PC-3 (cell line): Measurements from ENCODE around the gene ABCC5. TPM values are rescaled to one million over a fixed set of nuclear protein-coding genes. Genes with fewer than 3 reads are reported as not detected.

Experiments
- ATAC-seq: fragments of 200-7000 bp; cut with Tn5 transposase; 2 replicates; pipeline ENCODE4 v1.9.1; 2020; ENCODE audit warnings: mild to moderate bottlenecking, moderate library complexity
- BruUV-seq: library from RNA; stranded (reverse); fragments of 400-500 nt; replicated peaks from 2 replicates; lab custom pipeline; 2021; lab: Mats Ljungman, UMichigan
- CTCF ChIA-PET: fragments of 300-600 bp; sonication (Branson Sonifier 250); formaldehyde crosslinking; loops from one replicate; lab custom pipeline; 2022; ENCODE audit warnings: antibody characterized with exemption; lab: Charles Lee
- POLR2A ChIA-PET: fragments of 300-600 bp; sonication (Branson Sonifier 250); formaldehyde crosslinking; loops from one replicate; lab custom pipeline; 2022; ENCODE audit warnings: antibody characterized with exemption; ENCODE audit not compliant: unreplicated experiment; lab: Charles Lee
- DNase-seq: peaks from one replicate; pipeline ENCODE4 v3.0.0-alpha.2; 2015
- H2AFZ ChIP-seq: fragments of 300-600 bp; sonication (generic); 2 replicates; pipeline ENCODE4 v1.6.0; 2016; ENCODE audit warnings: antibody characterized with exemption, low read length
- H3F3A ChIP-seq: fragments of 300-600 bp; sonication (generic); one replicate; pipeline ENCODE4 v1.6.0; 2017; ENCODE audit warnings: antibody characterized with exemption, low read length, control low read depth, mild to moderate bottlenecking; ENCODE audit not compliant: unreplicated experiment
- H3K27ac ChIP-seq: fragments of 300-600 bp; sonication (generic); 2 replicates; pipeline ENCODE4 v1.5.1; 2016; ENCODE audit warnings: mild to moderate bottlenecking, low read length
- H3K27me3 ChIP-seq: fragments of 300-600 bp; sonication (generic); 2 replicates; pipeline ENCODE4 v1.6.1; 2016; ENCODE audit warnings: low read length, mixed read lengths
- H3K36me3 ChIP-seq: fragments of 300-600 bp; sonication (generic); 2 replicates; pipeline ENCODE4 v1.6.1; 2016; ENCODE audit warnings: low read depth, mixed run types, low read length, mixed read lengths
- H3K4me1 ChIP-seq: fragments of 300-600 bp; sonication (generic); 2 replicates; pipeline ENCODE4 v1.5.1; 2016; ENCODE audit warnings: low read length; ENCODE audit not compliant: insufficient read depth
- H3K4me2 ChIP-seq: fragments of 300-600 bp; sonication (generic); 2 replicates; pipeline ENCODE4 v1.6.0; 2016; ENCODE audit warnings: low read length
- H3K4me3 ChIP-seq: fragments of 300-600 bp; sonication (generic); 2 replicates; pipeline ENCODE4 v1.5.1; 2016; ENCODE audit warnings: mild to moderate bottlenecking, low read length, mixed read lengths
- H3K79me2 ChIP-seq: fragments of 300-600 bp; sonication (generic); 2 replicates; pipeline ENCODE4 v1.6.1; 2017; ENCODE audit warnings: low read length, mixed read lengths
- H3K9ac ChIP-seq: fragments of 300-600 bp; sonication (generic); 2 replicates; pipeline ENCODE4 v1.6.0; 2016; ENCODE audit warnings: mild to moderate bottlenecking, low read length
- H3K9me2 ChIP-seq: fragments of 300-600 bp; sonication (generic); replicated peaks from 2 replicates; pipeline ENCODE4 v1.6.1; 2016; ENCODE audit warnings: mixed run types, low read length, mixed read lengths
- H3K9me3 ChIP-seq: fragments of 300-600 bp; sonication (generic); 2 replicates; pipeline ENCODE4 v1.6.1; 2016; ENCODE audit warnings: low read length, mixed read lengths
- H4K20me1 ChIP-seq: fragments of 300-600 bp; sonication (generic); 2 replicates; pipeline ENCODE4 v1.6.1; 2016; ENCODE audit warnings: low read length, mixed read lengths
- EZH2 ChIP-seq: fragments of 300-600 bp; sonication (generic); IDR thresholded peaks from one replicate; pipeline ENCODE4 v1.6.1; 2017; ENCODE audit warnings: antibody characterized with exemption, mild to moderate bottlenecking, low read length; ENCODE audit not compliant: unreplicated experiment
- EZH2phosphoT487 ChIP-seq: fragments of 300-600 bp; sonication (generic); IDR thresholded peaks from 2 replicates; pipeline ENCODE4 v1.6.1; 2018; ENCODE audit warnings: mild to moderate bottlenecking, antibody characterized with exemption, low read length, borderline replicate concordance
- intact Hi-C: fragments of 100-400 bp; cut with micrococcal nuclease; formaldehyde crosslinking; loops from 2 replicates; pipeline ENCODE4 v1.9.0; 2023
- total RNA-seq: library from RNA; depleted of rRNA; stranded (reverse); fragments of >200 nt; gene quantifications from 2 replicates; pipeline ENCODE4 v1.2.3, GENCODE V29; 2014
- TF ChIP-seq, protein P1 (sequence below): fragments of 300-600 bp; sonication (generic); conservative IDR thresholded peaks from 2 replicates; pipeline ENCODE4 v1.5.1; 2017; ENCODE audit warnings: antibody characterized with exemption, low read depth, mild to moderate bottlenecking, low read length

Gene ABCC5
- total RNA-seq, 1 experiment from 2014 or later: 16.1 TPM

GRCh38 chr3:183981990-183982644 lies 35.6 kb downstream of the ABCC5 start:
- H3K9ac ChIP-seq: no peak overlapping the region
- no peak for DNase-seq
- ChIA-PET POLR2A (no interaction called here), CTCF (no interaction called here)
- H3K4me2 ChIP-seq: no peak overlapping the region
- BruUV-seq: no TSS peak
- no peaks in the 10 kb centered on the region for H3K9me2 ChIP-seq
- H3K9me3 ChIP-seq: no peaks in the 10 kb centered on the region
- H2AFZ ChIP-seq: no peak overlapping the region
- no peaks in the 10 kb centered on the region for H3K27me3 ChIP-seq
- ATAC-seq: no peak
- no peak overlapping the region for H3K27ac ChIP-seq
- no peaks in the 10 kb centered on the region for H4K20me1 ChIP-seq
- peaks cover 39% of the 10 kb centered on the region; the same call in 1 of the 2 replicates for H3K36me3 ChIP-seq
- no peaks in the 10 kb centered on the region for H3K4me1 ChIP-seq
- TF ChIP-seq EZH2 (no peak), EZH2phosphoT487 (no peak)
- TF ChIP-seq, protein P1, sequence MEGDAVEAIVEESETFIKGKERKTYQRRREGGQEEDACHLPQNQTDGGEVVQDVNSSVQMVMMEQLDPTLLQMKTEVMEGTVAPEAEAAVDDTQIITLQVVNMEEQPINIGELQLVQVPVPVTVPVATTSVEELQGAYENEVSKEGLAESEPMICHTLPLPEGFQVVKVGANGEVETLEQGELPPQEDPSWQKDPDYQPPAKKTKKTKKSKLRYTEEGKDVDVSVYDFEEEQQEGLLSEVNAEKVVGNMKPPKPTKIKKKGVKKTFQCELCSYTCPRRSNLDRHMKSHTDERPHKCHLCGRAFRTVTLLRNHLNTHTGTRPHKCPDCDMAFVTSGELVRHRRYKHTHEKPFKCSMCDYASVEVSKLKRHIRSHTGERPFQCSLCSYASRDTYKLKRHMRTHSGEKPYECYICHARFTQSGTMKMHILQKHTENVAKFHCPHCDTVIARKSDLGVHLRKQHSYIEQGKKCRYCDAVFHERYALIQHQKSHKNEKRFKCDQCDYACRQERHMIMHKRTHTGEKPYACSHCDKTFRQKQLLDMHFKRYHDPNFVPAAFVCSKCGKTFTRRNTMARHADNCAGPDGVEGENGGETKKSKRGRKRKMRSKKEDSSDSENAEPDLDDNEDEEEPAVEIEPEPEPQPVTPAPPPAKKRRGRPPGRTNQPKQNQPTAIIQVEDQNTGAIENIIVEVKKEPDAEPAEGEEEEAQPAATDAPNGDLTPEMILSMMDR: no peak
- intact Hi-C loops: no loop called here
- H3K4me3 ChIP-seq: no peak overlapping the region
- H3F3A ChIP-seq: no peaks in the 10 kb centered on the region
- H3K79me2 ChIP-seq: no peaks in the 10 kb centered on the region

DNA sequence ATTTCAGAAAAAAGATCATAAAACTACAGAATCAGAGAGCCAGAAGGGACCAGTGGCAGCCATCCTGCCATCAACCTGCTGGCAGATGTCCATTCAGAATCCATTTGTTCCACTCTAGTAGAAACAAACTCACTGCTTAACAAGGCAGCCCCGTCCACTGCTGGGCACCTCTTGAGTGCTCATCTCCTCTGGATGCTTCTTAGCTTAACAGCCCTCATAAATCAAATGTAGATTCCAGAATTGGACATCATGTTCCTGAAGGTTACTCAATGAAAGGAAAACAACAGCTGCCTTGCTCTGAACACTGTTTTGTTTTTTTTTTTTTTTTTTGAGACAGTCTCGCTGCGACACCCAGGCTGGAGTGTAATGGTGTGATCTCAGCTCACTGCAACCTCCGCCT lies 37.3 kb downstream of the ABCC5 start:
- ChIA-PET CTCF (no interaction called here), POLR2A (no interaction called here)
- intact Hi-C loops: no loop called here
- Histone ChIP-seq H3K9ac (no peak overlapping the region), H2AFZ (no peak overlapping the region), H3F3A (no peaks in the 10 kb centered on the region), H3K9me2 (no peaks in the 10 kb centered on the region), H3K36me3 (peaks cover 37% of the 10 kb centered on the region; the same call in 1 of the 2 replicates), H3K4me2 (no peak overlapping the region), H4K20me1 (no peaks in the 10 kb centered on the region), H3K79me2 (no peaks in the 10 kb centered on the region), H3K27ac (no peak overlapping the region), H3K9me3 (no peaks in the 10 kb centered on the region), H3K27me3 (no peaks in the 10 kb centered on the region), H3K4me3 (no peak overlapping the region), H3K4me1 (no peaks in the 10 kb centered on the region)
- no TSS peak for BruUV-seq
- TF ChIP-seq, protein P1: no peak
- TF ChIP-seq EZH2phosphoT487: no peak
- TF ChIP-seq EZH2: no peak
- no peak for DNase-seq
- ATAC-seq: no peak

DNA sequence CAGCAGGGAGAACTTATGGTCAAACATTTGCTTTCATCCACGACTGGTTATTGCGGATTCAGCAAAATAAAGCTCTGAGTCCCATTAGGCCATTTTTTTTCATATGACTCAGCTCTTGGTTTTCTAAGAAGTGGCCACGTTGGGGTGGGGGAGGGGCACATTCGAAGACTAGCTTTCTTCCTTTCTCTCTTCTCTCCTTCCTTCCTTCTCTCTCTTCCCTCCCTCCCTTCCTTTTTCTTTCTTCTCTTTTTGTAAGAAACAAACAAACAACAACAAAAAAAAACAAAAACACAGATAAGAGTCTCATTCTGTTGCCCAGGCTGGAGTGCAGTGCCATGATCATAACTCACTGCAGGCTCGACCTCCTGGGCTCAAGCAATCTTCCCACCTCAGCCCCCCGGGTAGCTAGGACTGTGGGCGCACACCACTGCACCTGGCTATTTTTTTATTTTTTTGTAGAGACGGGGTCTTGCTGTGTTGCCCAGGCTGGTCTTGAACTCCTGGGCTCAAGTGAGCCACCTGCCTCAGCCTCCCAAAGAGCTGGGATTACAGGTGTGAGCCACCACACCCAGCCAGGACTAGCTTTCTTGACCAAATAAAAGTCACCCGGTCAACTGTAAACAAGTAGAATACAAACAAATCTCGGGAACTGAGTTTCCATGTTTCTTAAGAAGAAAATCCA lies 41.6 kb downstream of the ABCC5 start:
- Histone ChIP-seq H3K4me1 (no peaks in the 10 kb centered on the region), H3F3A (no peaks in the 10 kb centered on the region), H3K27me3 (no peaks in the 10 kb centered on the region), H3K9me3 (no peaks in the 10 kb centered on the region), H4K20me1 (no peaks in the 10 kb centered on the region), H3K36me3 (peaks cover 13% of the 10 kb centered on the region; the same call in 1 of the 2 replicates), H2AFZ (no peak overlapping the region), H3K79me2 (no peaks in the 10 kb centered on the region), H3K4me2 (no peak overlapping the region), H3K9me2 (no peaks in the 10 kb centered on the region), H3K9ac (no peak overlapping the region), H3K4me3 (no peak overlapping the region), H3K27ac (no peak overlapping the region)
- ChIA-PET POLR2A (no interaction called here), CTCF (interaction anchor here (0.6 kb wide), 1 partner anchor 40 kb away, joined by 4 read pairs; no protein-coding TSS in a partner anchor)
- peak; percentile 28 for DNase-seq
- TF ChIP-seq, protein P1: no peak
- TF ChIP-seq EZH2: no peak
- no peak for TF ChIP-seq EZH2phosphoT487
- no peak for ATAC-seq
- BruUV-seq: no TSS peak
- intact Hi-C loops: no loop called here
